Suppressor macrophage treated with lipopolysaccharide for 1 hour (primary cell): ENCODE results near the gene PPM1B.
A peak's percentile ranks its signal among the peaks of the same experiment; 100 is the strongest.
"Not testable (repeated sequence)": the region's sequence is repeated elsewhere in the genome, so short reads cannot be mapped to it uniquely, and the experiment has no call there.

Experiments
- DNase-seq, 3 donors: peaks; one replicate each; pipeline ENCODE4 v3.0.0-alpha.2; 2020 to 2022

PPM1B gene

GRCh38 chr2:44201648-44202165 lies 33.0 kb downstream of the PPM1B start:
- DNase-seq: no peak

- DNase-seq: no peak
Measured at GRCh38 chr2:44203542-44203941, 34.9 kb downstream of the PPM1B start.

DNA sequence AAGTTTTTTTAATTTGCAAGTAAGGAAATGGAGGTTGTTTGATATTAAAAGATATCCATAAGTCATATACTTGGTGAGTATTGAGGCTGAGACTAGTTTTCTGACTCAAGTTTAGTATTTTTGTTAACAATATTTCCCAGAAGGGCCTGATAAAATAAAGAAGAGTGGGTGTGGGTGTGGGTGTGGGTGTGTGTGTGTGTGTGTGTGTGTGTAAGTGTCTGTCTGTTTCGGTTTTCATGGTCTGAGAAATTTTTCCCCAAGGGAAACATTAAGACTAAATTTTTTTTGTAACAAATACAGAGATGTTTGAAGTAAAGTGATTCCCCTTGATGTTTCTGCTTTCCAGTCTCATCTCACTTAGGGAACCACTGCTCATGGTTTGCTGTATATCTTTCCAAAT lies 36.5 kb downstream of the PPM1B start:
- peak in 1 of 3 donors; percentile 27 for DNase-seq

- no peak for DNase-seq
Measured at GRCh38 chr2:44207102-44207501, 38.4 kb downstream of the PPM1B start.

GRCh38 chr2:44207648-44208047 lies 39.0 kb downstream of the PPM1B start:
- not testable (repeated sequence) for DNase-seq

GRCh38 chr2:44210362-44210761 lies 41.7 kb downstream of the PPM1B start:
- DNase-seq: no peak

DNA sequence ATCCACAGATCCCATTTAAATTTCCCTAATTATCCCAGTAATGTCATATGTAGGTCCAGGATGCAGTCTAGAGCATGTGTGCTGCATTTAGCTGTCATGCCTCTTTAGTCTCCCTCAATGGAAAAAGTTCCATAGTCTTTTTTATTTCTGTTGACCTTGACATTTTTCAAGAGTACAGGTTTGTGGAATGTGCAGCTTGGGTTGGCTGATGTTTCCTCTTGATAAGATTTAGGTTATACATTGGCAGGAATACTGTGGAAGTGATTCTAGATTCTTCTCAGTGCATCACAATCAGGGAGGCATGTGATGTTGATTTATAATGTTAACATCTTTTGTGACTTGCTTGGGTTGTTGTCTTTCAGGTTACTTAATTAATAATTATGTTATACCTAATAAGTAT lies 42.5 kb downstream of the PPM1B start:
- DNase-seq: no peak

DNA sequence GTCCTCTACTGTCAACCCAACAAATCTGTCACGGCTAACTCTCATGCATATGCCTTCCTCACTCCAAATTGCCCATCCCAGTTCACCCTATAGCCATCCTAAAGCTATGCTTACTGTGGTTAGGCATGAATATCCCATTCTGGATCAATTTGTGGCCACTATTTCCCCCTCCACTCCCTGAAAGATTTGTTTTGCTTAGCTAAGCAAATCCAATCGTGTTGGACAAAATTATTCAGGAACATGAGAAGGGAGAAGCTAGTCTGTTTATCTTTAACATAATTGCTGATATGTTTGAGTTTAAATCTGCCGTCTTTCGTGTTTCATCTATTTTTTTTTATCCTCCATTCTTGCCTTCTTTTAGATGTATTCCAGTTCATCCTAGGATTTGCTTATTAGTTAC lies 43.6 kb downstream of the PPM1B start:
- DNase-seq: no peak

DNA sequence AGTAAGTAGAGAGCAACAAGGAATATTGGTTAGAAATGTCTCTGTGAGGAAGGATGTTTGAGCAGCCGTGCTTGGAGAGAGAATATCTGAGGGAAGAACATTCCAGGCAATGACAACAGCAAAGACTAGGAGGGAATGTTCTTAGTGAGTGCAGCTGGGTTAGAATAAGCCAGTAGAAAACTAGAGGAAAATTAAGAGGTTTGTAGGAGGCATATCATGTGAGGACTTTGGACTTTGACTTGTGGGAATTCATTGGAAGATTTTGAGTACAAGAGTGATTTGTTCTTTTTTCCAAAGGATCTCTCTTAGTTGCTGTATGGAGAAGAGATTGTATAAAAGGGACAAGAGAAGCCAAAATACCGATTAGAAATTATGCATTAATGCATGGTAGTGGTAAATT lies 47.2 kb downstream of the PPM1B start:
- no peak for DNase-seq

GRCh38 chr2:44218771-44219170 lies 50.1 kb downstream of the PPM1B start:
- no peak for DNase-seq

DNA sequence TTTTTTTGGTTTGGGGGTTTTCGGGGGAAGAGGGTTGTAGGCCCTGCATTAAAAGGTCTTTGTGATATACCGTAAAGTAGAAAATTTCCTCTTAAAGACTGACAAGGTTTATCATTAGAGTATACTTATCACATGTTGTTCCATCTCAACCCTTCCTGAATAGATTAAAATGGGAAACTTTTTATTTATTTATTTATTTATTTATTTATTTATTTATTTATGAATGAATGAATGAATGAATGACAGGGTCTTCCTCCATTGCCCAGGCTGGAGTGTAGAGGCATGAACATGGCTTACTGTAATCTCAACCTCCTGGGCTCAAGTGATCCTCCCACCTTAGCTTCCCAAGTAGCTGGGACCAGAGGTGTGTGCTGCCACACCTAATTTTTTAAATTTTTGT lies 58.1 kb downstream of the PPM1B start:
- DNase-seq: no peak

DNA sequence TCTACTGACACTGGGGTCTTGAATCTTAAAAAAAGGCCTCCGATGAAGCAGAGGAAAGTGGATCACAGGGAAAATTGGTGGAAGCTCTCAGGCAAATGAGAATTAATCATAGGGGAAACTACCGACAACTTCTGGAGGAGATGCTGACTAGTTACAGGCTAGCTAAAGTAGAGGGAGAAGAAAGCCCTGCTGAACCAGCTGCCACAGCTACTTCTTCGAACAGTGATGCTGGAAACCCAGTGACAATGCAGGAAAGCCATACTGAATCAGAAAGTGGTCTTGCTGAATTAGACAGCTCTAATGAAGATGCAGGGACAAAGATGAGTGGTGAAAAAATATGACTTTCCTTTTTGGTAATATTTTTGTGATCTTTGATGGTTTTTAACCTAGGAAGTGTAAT lies 61.7 kb downstream of the PPM1B start:
- DNase-seq: peak in 1 of 3 donors; percentile 13

GRCh38 chr2:44233450-44234128 lies 64.9 kb downstream of the PPM1B start:
- DNase-seq: no peak

DNA sequence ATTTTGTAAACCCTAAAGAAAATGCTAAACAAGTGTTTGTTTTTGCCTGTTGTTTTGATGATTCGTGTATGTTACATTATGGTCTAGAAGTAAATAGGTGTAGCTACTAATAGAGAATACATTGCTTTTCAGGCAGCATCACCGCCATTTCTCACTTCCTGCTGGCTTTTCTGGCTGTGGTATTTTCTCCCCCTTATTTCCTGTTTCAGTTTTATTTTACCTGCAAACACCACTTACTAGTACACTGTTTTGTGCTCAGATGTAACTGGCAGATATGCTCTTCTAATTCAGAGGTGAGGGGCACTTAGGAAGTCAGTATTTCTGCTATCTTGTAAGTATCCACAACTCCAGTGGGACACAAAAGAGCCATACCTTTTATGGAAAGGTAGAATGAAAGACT lies 68.5 kb downstream of the PPM1B start:
- DNase-seq: no peak

DNA sequence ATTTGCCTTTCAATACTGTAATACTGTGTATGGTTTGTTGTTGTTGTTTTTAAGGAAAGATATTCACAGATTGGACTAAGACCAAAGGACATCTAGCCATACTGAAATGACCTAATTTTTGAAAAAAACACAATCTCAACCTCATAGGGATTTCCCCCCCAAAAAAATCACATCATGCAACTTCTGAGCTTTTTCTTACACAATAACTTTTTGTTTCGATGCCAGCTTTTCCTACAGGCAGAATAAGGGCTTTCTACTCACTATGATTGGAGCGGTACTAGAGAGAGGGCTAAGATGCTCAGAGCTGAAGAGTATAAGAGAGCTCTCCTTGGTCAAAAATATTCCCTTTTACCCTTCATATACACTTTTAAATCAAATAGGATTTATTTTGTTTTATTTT lies 74.2 kb downstream of the PPM1B start:
- peak; percentile 56 to 79 (median 65) for DNase-seq

DNA sequence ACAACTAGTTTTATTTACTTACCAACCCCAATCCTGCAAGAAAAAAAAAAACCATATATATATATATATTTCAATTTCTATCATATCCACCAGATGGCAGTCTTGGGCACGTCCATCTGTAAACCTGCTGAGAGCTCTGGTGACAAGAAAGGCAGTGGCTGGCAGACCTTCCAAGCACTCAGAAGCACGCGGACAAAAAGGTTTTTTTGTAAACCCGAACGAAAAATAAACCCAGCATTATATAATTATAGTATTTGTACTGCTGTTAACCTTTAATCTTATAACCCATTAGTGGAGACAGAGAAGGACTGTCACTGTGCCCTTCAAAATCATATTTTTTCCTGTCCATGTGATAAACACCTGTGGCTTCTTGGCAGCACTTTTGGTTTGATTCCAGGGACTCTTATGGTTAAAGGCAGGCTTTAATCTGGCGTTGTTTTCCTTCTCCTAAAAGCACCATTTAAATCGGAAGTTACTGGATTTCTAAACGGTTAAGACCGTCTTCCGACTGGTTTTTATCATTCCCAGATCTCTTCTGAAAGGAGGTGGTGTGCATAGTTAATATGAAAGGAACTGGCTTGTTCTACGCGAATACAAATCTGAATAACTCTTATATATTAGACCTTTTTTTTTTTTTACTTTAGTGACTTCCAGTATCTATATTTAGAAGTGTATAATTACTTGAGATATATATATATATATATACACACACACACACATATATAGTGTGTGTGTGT lies 75.6 kb downstream of the PPM1B start:
- peak; percentile 79 to 86 (median 82) for DNase-seq

DNA sequence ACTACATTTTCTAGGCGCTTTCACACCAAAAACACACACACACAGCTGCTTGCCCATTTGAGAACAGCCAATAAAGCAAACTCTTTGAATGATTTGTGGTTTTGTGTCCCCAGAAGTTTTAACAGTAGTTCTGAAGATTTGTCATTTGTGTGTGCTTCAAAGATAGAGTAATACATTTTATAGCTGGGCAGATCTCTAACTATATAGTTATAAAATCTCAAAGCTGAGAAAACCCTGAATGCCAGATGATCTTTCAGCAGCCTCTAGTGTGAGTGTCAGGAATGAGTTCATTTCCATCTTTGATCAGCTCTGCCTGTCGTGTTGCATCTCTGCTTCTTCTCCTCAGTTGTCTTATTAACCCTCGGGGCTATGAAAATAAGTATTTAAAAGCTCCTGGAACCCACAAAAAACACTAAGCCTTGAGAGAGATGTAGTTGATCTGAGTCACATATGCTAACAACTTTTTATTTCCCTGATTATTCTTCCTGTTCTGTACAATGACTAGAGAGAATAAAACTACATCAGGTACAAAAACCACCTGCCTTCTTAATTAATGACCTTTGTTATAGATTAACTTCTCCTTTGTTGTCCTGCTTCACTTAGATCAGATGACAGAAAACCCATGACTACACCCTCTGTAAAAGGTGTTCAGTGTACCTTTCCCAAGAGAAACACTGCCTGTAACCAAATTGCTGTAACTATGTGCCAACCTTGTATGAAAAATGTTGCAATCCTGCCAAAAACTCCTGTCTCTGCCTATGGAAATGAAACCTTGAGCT lies 76.6 kb downstream of the PPM1B start:
- DNase-seq: no peak

- no peak for DNase-seq
Measured at GRCh38 chr2:44246436-44246835, 77.8 kb downstream of the PPM1B start.

- DNase-seq: no peak
Measured at GRCh38 chr2:44246840-44247369, 78.2 kb downstream of the PPM1B start.

- DNase-seq: no peak
Measured at GRCh38 chr2:44247924-44248323, 79.2 kb downstream of the PPM1B start.

GRCh38 chr2:44249269-44249668 lies 80.6 kb downstream of the PPM1B start:
- not testable (repeated sequence) for DNase-seq

DNA sequence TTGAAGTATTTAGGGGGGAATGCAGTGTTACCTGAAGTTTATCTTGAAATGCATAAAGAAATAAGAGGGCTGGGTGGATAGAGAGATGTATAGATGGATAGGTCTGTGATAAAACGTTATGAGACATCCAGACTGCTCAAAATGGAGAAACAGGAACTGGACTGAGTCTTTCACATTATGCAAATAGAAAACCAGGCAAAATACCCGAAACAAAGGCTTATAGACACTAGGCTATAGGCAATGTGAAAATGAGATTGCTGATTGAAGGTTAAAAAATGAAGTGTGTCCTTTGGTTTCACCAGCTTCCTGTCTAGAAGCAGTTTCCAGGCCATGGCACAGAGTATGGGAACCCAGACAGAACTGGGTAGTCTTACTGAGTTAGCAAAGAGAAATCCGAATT lies 81.7 kb downstream of the PPM1B start:
- DNase-seq: peak in 2 of 3 donors; percentile 9 to 25

GRCh38 chr2:44254023-44254422 lies 85.3 kb downstream of the PPM1B start:
- no peak for DNase-seq
